Measurements from ENCODE around the gene SPATA19. TPM values are rescaled to one million over a fixed set of nuclear protein-coding genes. Genes with fewer than 3 reads are reported as not detected.

SPATA19 gene
- total and polyA plus RNA-seq, 4 donors: not detected

GRCh38 chr11:133819114-133819513 lies 26.2 kb downstream of the SPATA19 start:
- no peak overlapping the region for H3K4me3 ChIP-seq (ENCODE audit: low read depth in 1 of 3, low read length in 3 of 3)
- H3K4me1 ChIP-seq (ENCODE audit: control insufficient read depth in 4 of 4, insufficient read depth in 4 of 4, low read length in 3 of 4): no peaks in the 10 kb centered on the region
- H3K27me3 ChIP-seq (ENCODE audit: control insufficient read depth in 4 of 4, insufficient read depth in 4 of 4, low read length in 3 of 4): peaks cover 0 to 11% (median 1%) of the 10 kb centered on the region in 4 donors
- WGBS: 86% methylated on average over 10 of the region's 10 CpGs
- no peak for TF ChIP-seq CTCF (IDR thresholded peaks at IDR 0.05; ENCODE audit: low read depth, low read length, missing input control)
- TF ChIP-seq RXRA (IDR thresholded peaks at IDR 0.05): no peak
- no peak for TF ChIP-seq GABPA (IDR thresholded peaks at IDR 0.05 in 1 of 2, conservative IDR thresholded peaks at IDR 0.05 in 1 of 2)
- no peak for TF ChIP-seq TAF1 (conservative IDR thresholded peaks at IDR 0.05)
- TF ChIP-seq HNF4A (conservative IDR thresholded peaks at IDR 0.05): no peak
- TF ChIP-seq ZBTB33 (IDR thresholded peaks at IDR 0.05): no peak
- no peak for TF ChIP-seq REST (IDR thresholded peaks at IDR 0.05)
- H3K27ac ChIP-seq (ENCODE audit: low read depth in 1 of 2, low read length in 2 of 2): no peak overlapping the region
- no peak overlapping the region for H3K9ac ChIP-seq (ENCODE audit: low read depth in 1 of 2, low read length in 2 of 2)
- H3K9me3 ChIP-seq (ENCODE audit: control insufficient read depth in 4 of 4, low read length in 3 of 4): no peaks in the 10 kb centered on the region
- H3K36me3 ChIP-seq (ENCODE audit: control insufficient read depth in 4 of 4, insufficient read depth in 3 of 4, low read depth in 1 of 4, low read length in 3 of 4): no peaks in the 10 kb centered on the region
- DNase-seq (ENCODE audit: low spot score): no peak

- H3K9ac ChIP-seq (ENCODE audit: low read depth in 1 of 2, low read length in 2 of 2): no peak overlapping the region
- H3K27ac ChIP-seq (ENCODE audit: low read depth in 1 of 2, low read length in 2 of 2): no peak overlapping the region
- 81% methylated on average over 12 of the region's 12 CpGs for WGBS
- no peaks in the 10 kb centered on the region for H3K9me3 ChIP-seq (ENCODE audit: control insufficient read depth in 4 of 4, low read length in 3 of 4)
- peaks cover 0 to 13% (median 1%) of the 10 kb centered on the region in 4 donors for H3K27me3 ChIP-seq (ENCODE audit: control insufficient read depth in 4 of 4, insufficient read depth in 4 of 4, low read length in 3 of 4)
- H3K36me3 ChIP-seq (ENCODE audit: control insufficient read depth in 4 of 4, insufficient read depth in 3 of 4, low read depth in 1 of 4, low read length in 3 of 4): no peaks in the 10 kb centered on the region
- H3K4me1 ChIP-seq (ENCODE audit: control insufficient read depth in 4 of 4, insufficient read depth in 4 of 4, low read length in 3 of 4): no peaks in the 10 kb centered on the region
- no peak overlapping the region for H3K4me3 ChIP-seq (ENCODE audit: low read depth in 1 of 3, low read length in 3 of 3)
- no peak for DNase-seq (ENCODE audit: low spot score)
- TF ChIP-seq HNF4G (IDR thresholded peaks at IDR 0.05) (no peak), CTCF (IDR thresholded peaks at IDR 0.05; ENCODE audit: low read depth, low read length, missing input control) (no peak), GABPA (IDR thresholded peaks at IDR 0.05 in 1 of 2, conservative IDR thresholded peaks at IDR 0.05 in 1 of 2) (no peak), YY1 (IDR thresholded peaks at IDR 0.05) (no peak), NR2F2 (IDR thresholded peaks at IDR 0.05) (no peak), RXRA (IDR thresholded peaks at IDR 0.05) (no peak), REST (IDR thresholded peaks at IDR 0.05) (no peak), MAX (IDR thresholded peaks at IDR 0.05) (no peak), EGR1 (IDR thresholded peaks at IDR 0.05; ENCODE audit: low read depth in 2 of 2) (no peak), FOXA1 (IDR thresholded peaks at IDR 0.05) (no peak), TAF1 (conservative IDR thresholded peaks at IDR 0.05) (no peak), SP1 (IDR thresholded peaks at IDR 0.05) (no peak), RAD21 (IDR thresholded peaks at IDR 0.05) (no peak), ZBTB33 (IDR thresholded peaks at IDR 0.05) (no peak)
These were observed 27.0 kb downstream of the SPATA19 start for GRCh38 chr11:133818302-133818701.

All from liver (tissue), 9 donors.